GM12864 (cell line): Measurements from ENCODE around the gene SEMA5B.

Experiments
- DNase-seq: peaks from one replicate; pipeline ENCODE4 v3.0.0-alpha.2; 2011; ENCODE audit warnings: low read depth
- H3K4me3 ChIP-seq: 2 replicates; pipeline ENCODE4 v1.5.1; 2011; ENCODE audit warnings: mild to moderate bottlenecking, low read depth, low read length, control low read depth
- CTCF ChIP-seq: IDR thresholded peaks from 2 replicates; pipeline ENCODE4 v1.5.1; 2011; ENCODE audit warnings: low read depth, mild to moderate bottlenecking, moderate library complexity, low read length, control low read depth, inconsistent platforms; ENCODE audit errors: missing control alignments

Gene SEMA5B

GRCh38 chr3:122952520-122952919 is 75.0 kb downstream of the SEMA5B start:
- H3K4me3 ChIP-seq, result no peak overlapping the region
- DNase-seq, result peak; percentile 7
- peak; percentile 6 for TF ChIP-seq CTCF

GRCh38 chr3:122948408-122948807 is 79.2 kb downstream of the SEMA5B start:
- DNase-seq, result no peak

GRCh38 chr3:122947738-122948137 is 79.8 kb downstream of the SEMA5B start:
- no peak for TF ChIP-seq CTCF
- no peak overlapping the region for H3K4me3 ChIP-seq
- DNase-seq, result no peak

More at GRCh38 chr3:122948408-122948807, 79.2 kb downstream of the SEMA5B start:
- TF ChIP-seq CTCF, result no peak
- H3K4me3 ChIP-seq, result no peak overlapping the region

- H3K4me3 ChIP-seq, result no peak overlapping the region
- DNase-seq, result no peak
These were observed 80.4 kb downstream of the SEMA5B start for GRCh38 chr3:122947196-122947595.

GRCh38 chr3:122946185-122946584 is 81.4 kb downstream of the SEMA5B start:
- no peak for DNase-seq
- no peak for TF ChIP-seq CTCF
- no peak overlapping the region for H3K4me3 ChIP-seq

More at GRCh38 chr3:122947196-122947595, 80.4 kb downstream of the SEMA5B start:
- no peak for TF ChIP-seq CTCF

GRCh38 chr3:122945230-122945629 is 82.3 kb downstream of the SEMA5B start:
- TF ChIP-seq CTCF, result no peak
- H3K4me3 ChIP-seq, result no peak overlapping the region
- DNase-seq, result no peak

- no peak for TF ChIP-seq CTCF
- DNase-seq, result no peak
These were observed 82.8 kb downstream of the SEMA5B start for GRCh38 chr3:122944671-122945161.

More at GRCh38 chr3:122944671-122945161, 82.8 kb downstream of the SEMA5B start:
- H3K4me3 ChIP-seq, result no peak overlapping the region
